Testis (tissue), 3 donors: Measurements from ENCODE around the gene THTPA. TPM values are rescaled to one million over a fixed set of nuclear protein-coding genes. Genes with fewer than 3 reads are reported as not detected.

ENCODE experiments used
- polyA plus RNA-seq: library from polyadenylated mRNA; stranded (reverse); fragments of 350-450 nt; fragmentation: Illumina TruSeq; extraction: RNeasy Lipid Tissue Mini Kit (QIAGEN cat#74804); gene quantifications from one replicate; pipeline ENCODE4 v1.2.3, GENCODE V29; 2014; ENCODE audit warnings: low read depth, low replicate concordance; ENCODE audit not compliant: insufficient read depth
- total RNA-seq, 2 donors: library from RNA; depleted of rRNA; stranded (reverse); fragments of >200 nt; gene quantifications; one replicate each; pipeline ENCODE4 v1.2.3, GENCODE V29; 2016

The THTPA gene
- total and polyA plus RNA-seq, 3 donors from 2014 or later: 25.1 to 60.3 (median 34.9) TPM

Other genes starting within 250 kb of the THTPA start
- gene BCL2L2, start 249.4 kb upstream of the THTPA start, total RNA-seq: 10 to 100 TPM; 78.0 to 85.1 TPM
- gene BCL2L2, start 249.4 kb upstream of the THTPA start, polyA plus RNA-seq: 46.8 TPM
- 100 to 1,000 TPM; 194 TPM for gene PABPN1, start 234.8 kb upstream of the THTPA start, total RNA-seq
- 222 TPM for gene PABPN1, start 234.8 kb upstream of the THTPA start, polyA plus RNA-seq
- 10 to 100 TPM; 56.6 to 93.8 TPM for gene SLC22A17, start 203.4 kb upstream of the THTPA start, total RNA-seq
- gene SLC22A17, start 203.4 kb upstream of the THTPA start, polyA plus RNA-seq: 37.3 TPM
- gene EFS, start 191.1 kb upstream of the THTPA start, total RNA-seq: 10 to 100 TPM in 1 of 2 donors, 1 to 10 TPM in 1; 7.6 to 10.3 TPM
- 10.5 TPM for gene EFS, start 191.1 kb upstream of the THTPA start, polyA plus RNA-seq
- under 1 TPM; 0.39 to 0.68 TPM for gene IL25, start 183.5 kb upstream of the THTPA start, total RNA-seq
- gene IL25, start 183.5 kb upstream of the THTPA start, polyA plus RNA-seq: 0.83 TPM
- under 1 TPM; 0.55 to 0.81 TPM for gene CMTM5, start 179.2 kb upstream of the THTPA start, total RNA-seq
- gene CMTM5, start 179.2 kb upstream of the THTPA start, polyA plus RNA-seq: 0.84 TPM
- under 1 TPM; 0.12 to 0.39 TPM for gene MYH6, start 148.0 kb upstream of the THTPA start, total RNA-seq
- 0.44 TPM for gene MYH6, start 148.0 kb upstream of the THTPA start, polyA plus RNA-seq
- 1 to 10 TPM in 1 of 2 donors, under 1 TPM in 1; 0.87 to 1.3 TPM for gene MYH7, start 120.6 kb upstream of the THTPA start, total RNA-seq
- gene MYH7, start 120.6 kb upstream of the THTPA start, polyA plus RNA-seq: 51.3 TPM
- 10 to 100 TPM; 47.5 to 48.7 TPM for gene NGDN, start 86.6 kb upstream of the THTPA start, total RNA-seq
- 57.9 TPM for gene NGDN, start 86.6 kb upstream of the THTPA start, polyA plus RNA-seq
- gene ZFHX2, start 4.5 kb upstream of the THTPA start, total RNA-seq: 10 to 100 TPM in 1 of 2 donors, 1 to 10 TPM in 1; 9.2 to 21.2 TPM
- 34.3 TPM for gene ZFHX2, start 4.5 kb upstream of the THTPA start, polyA plus RNA-seq
- 10 to 100 TPM; 76.9 to 83.4 TPM for gene AP1G2, start 11.5 kb downstream of the THTPA start, total RNA-seq
- gene AP1G2, start 11.5 kb downstream of the THTPA start, polyA plus RNA-seq: 33.6 TPM
- gene JPH4, start 22.5 kb downstream of the THTPA start, total RNA-seq: 1 to 10 TPM; 3.6 to 3.9 TPM
- gene JPH4, start 22.5 kb downstream of the THTPA start, polyA plus RNA-seq: 3.4 TPM
- 1 to 10 TPM; 3.3 to 6.1 TPM for gene DHRS2, start 80.1 kb downstream of the THTPA start, total RNA-seq
- gene DHRS2, start 80.1 kb downstream of the THTPA start, polyA plus RNA-seq: 4.1 TPM